GM12878 (cell line): ENCODE results near the gene PDE6B. TPM values are rescaled to one million over a fixed set of nuclear protein-coding genes. Genes with fewer than 3 reads are reported as not detected.

Experiments used
- BHLHE40 ChIP-seq, 2 experiments: fragments of 450-650 bp in 1 of 2; IDR thresholded peaks; 2 replicates each; pipeline ENCODE4 v1.6.1; 2011 to 2017; ENCODE audit warnings: low read depth in 2 of 2, borderline replicate concordance in 1 of 2, improper control_type of control experiment in 1 of 2, low read length in 1 of 2, mild to moderate bottlenecking in 1 of 2
- BMI1 ChIP-seq: fragments of 450-650 bp; IDR thresholded peaks from 2 replicates; pipeline ENCODE4 v1.6.1; 2016; ENCODE audit warnings: mild to moderate bottlenecking, moderate library complexity, borderline replicate concordance
- CBX3 ChIP-seq: fragments of 200-600 bp; sonication (generic); IDR thresholded peaks from 2 replicates; pipeline ENCODE4 v1.6.1; 2016; ENCODE audit warnings: low read depth, borderline replicate concordance
- CHD1 ChIP-seq: IDR thresholded peaks from 2 replicates; pipeline ENCODE4 v1.6.1; 2012; ENCODE audit warnings: low read depth, low read length, improper control_type of control experiment
- EGR1 ChIP-seq, 2 experiments: IDR thresholded peaks; 1 replicate in 1 of 2; 2 replicates in 1 of 2; pipeline ENCODE4 v1.6.1; 2011 to 2012; ENCODE audit warnings: low read depth in 2 of 2, low read length in 2 of 2, borderline replicate concordance in 1 of 2, mild to moderate bottlenecking in 1 of 2, moderate library complexity in 1 of 2
- EZH2 ChIP-seq: IDR thresholded peaks from 2 replicates; pipeline ENCODE4 v1.6.1; 2012; ENCODE audit warnings: low read depth, mild to moderate bottlenecking, control low read depth, inconsistent platforms, low read length, borderline replicate concordance; ENCODE audit not compliant: control insufficient read depth
- IKZF1 ChIP-seq: fragments of 450-650 bp; conservative IDR thresholded peaks from 2 replicates; pipeline ENCODE4 v1.6.1; 2017; ENCODE audit warnings: antibody characterized with exemption, mild to moderate bottlenecking
- NFYB ChIP-seq: IDR thresholded peaks from 2 replicates; pipeline ENCODE4 v1.6.1; 2011; ENCODE audit warnings: low read depth, mild to moderate bottlenecking, low read length, improper control_type of control experiment, moderate library complexity; ENCODE audit not compliant: insufficient read depth
- RAD21 ChIP-seq: IDR thresholded peaks from 2 replicates; pipeline ENCODE4 v1.6.1; 2011; ENCODE audit warnings: mild to moderate bottlenecking, low read depth, low read length, moderate library complexity; ENCODE audit not compliant: insufficient read depth
- RBBP5 ChIP-seq: fragments of 200-600 bp; sonication (generic); conservative IDR thresholded peaks from 2 replicates; pipeline ENCODE4 v1.6.1; 2016
- SP1 ChIP-seq: IDR thresholded peaks from one replicate; pipeline ENCODE4 v1.6.1; 2011; ENCODE audit warnings: low read depth, low read length
- SREBF1 ChIP-seq: IDR thresholded peaks from 2 replicates; pipeline ENCODE4 v1.6.1; 2012; ENCODE audit warnings: mild to moderate bottlenecking, low read length
- SUPT20H ChIP-seq: IDR thresholded peaks from 2 replicates; pipeline ENCODE4 v1.6.1; 2011; ENCODE audit warnings: low read depth, mild to moderate bottlenecking, low read length, moderate library complexity, borderline replicate concordance; ENCODE audit not compliant: control insufficient read depth
- ZNF274 ChIP-seq: IDR thresholded peaks from one replicate; pipeline ENCODE4 v1.8.0; 2011; ENCODE audit not compliant: insufficient read length, insufficient read depth
- ZSCAN29 ChIP-seq: fragments of 450-650 bp; IDR thresholded peaks from 2 replicates; pipeline ENCODE4 v1.6.1; 2017; ENCODE audit warnings: mild to moderate bottlenecking, moderate library complexity
- polyA plus RNA-seq, 11 experiments: library from polyadenylated mRNA; depleted of rRNA in 4 of 11; unstranded in 6 of 11; stranded (reverse) in 5 of 11; fragments of >200 nt; fragmentation: Nextera tagmentation in 4 of 11; fragmentation: Illumina TruSeq in 1 of 11; extraction: Ambion mirVana in 4 of 11; extraction: Trizol in 1 of 11; gene quantifications; 1 replicate in 1 of 11; 2 replicates in 10 of 11; pipeline versions ENCODE4 v1.2.1 to v1.2.3, GENCODE V29; 2011 to 2016; ENCODE audit warnings: inconsistent platforms in 2 of 11, missing spikeins in 2 of 11, low read depth in 1 of 11
- total RNA-seq, 4 experiments: library from RNA; depleted of rRNA in 3 of 4; stranded (reverse); fragments of >200 nt in 3 of 4; fragmentation: Illumina TruSeq in 1 of 4; extraction: Trizol in 1 of 4; gene quantifications; 2 replicates each; pipeline versions ENCODE4 v1.2.1 to v1.2.3, GENCODE V29; 2013 to 2021
- TF ChIP-seq, protein P1 (sequence below): fragments of 450-650 bp; IDR thresholded peaks from 2 replicates; pipeline ENCODE4 v1.6.1; 2017; ENCODE audit warnings: mild to moderate bottlenecking, moderate library complexity
- TF ChIP-seq, protein P2 (sequence below): fragments of 450-650 bp; IDR thresholded peaks from 2 replicates; pipeline ENCODE4 v1.6.1; 2017; ENCODE audit warnings: antibody characterized with exemption, mild to moderate bottlenecking, moderate library complexity
- TF ChIP-seq, protein P3 (sequence below): fragments of 450-650 bp; IDR thresholded peaks from 2 replicates; pipeline ENCODE4 v1.6.1; 2017; ENCODE audit warnings: mild to moderate bottlenecking, moderate library complexity

The PDE6B gene
- total and polyA plus RNA-seq, 10 of the 15 experiments (the other 5 are each of a cell fraction or from before 2014, with no cell fraction given): 2.6 to 6.4 (median 3.8) TPM

DNA sequence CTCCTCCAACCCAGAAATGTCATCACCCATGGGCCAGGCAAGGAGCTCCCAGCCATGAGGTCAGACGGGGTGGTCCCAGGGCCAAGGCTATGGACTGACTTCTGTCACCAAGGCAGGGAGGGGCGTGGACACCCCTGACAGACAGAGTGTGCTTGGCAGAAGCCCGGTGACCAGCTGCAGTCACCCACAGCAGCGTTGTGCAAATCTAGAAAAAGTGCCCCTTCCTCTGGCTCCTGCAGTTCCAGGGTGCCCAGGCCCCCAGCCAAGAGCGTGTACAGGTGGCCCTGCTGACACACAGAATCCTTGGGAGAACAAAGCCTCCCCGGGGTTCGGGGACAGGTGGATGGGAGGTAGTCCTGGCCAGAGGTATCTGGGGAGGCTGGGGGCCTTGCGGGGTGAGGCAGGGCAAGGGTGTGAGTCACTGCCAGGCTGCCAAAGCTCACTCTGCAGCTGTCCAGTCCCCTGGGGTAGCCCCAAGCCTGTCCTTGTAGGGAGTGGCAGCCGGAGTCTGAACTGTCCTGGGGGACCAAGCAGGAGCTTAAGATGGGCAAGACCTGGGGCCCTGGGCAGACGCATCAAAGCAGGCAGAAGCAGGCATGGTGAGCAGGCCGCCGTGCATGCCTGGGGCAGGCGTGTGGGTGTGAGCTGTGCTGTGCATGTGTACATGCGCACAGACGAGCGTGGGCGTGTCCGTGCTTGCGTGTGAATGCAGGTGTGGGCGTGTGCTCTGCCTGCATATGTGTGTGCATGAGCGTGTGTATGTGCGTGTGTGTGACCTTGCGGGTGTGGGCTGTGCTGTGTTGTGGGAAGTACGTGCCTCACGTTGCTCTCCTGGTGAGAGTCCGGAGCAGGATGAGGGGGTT, 52.3 kb downstream of the PDE6B start (continued):
- TF ChIP-seq, protein P1, sequence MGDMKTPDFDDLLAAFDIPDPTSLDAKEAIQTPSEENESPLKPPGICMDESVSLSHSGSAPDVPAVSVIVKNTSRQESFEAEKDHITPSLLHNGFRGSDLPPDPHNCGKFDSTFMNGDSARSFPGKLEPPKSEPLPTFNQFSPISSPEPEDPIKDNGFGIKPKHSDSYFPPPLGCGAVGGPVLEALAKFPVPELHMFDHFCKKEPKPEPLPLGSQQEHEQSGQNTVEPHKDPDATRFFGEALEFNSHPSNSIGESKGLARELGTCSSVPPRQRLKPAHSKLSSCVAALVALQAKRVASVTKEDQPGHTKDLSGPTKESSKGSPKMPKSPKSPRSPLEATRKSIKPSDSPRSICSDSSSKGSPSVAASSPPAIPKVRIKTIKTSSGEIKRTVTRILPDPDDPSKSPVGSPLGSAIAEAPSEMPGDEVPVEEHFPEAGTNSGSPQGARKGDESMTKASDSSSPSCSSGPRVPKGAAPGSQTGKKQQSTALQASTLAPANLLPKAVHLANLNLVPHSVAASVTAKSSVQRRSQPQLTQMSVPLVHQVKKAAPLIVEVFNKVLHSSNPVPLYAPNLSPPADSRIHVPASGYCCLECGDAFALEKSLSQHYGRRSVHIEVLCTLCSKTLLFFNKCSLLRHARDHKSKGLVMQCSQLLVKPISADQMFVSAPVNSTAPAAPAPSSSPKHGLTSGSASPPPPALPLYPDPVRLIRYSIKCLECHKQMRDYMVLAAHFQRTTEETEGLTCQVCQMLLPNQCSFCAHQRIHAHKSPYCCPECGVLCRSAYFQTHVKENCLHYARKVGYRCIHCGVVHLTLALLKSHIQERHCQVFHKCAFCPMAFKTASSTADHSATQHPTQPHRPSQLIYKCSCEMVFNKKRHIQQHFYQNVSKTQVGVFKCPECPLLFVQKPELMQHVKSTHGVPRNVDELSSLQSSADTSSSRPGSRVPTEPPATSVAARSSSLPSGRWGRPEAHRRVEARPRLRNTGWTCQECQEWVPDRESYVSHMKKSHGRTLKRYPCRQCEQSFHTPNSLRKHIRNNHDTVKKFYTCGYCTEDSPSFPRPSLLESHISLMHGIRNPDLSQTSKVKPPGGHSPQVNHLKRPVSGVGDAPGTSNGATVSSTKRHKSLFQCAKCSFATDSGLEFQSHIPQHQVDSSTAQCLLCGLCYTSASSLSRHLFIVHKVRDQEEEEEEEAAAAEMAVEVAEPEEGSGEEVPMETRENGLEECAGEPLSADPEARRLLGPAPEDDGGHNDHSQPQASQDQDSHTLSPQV: no peak
- TF ChIP-seq CBX3 (no peak), ZNF274 (no peak), SREBF1 (no peak), RBBP5 (no peak), IKZF1 (0 out of 2 replicates have a peak, but pooled peaks have one; percentile 13), SP1 (peak; percentile 55), EZH2 (no peak), NFYB (no peak), EGR1 (IDR thresholded peaks at IDR 0.05; ENCODE audit: borderline replicate concordance in 1 of 2, low read depth in 2 of 2, low read length in 2 of 2) (no peak), RAD21 (no peak), SUPT20H (no peak), CHD1 (no peak), ZSCAN29 (no peak), BHLHE40 (IDR thresholded peaks at IDR 0.05; ENCODE audit: borderline replicate concordance in 1 of 2, low read depth in 2 of 2, low read length in 1 of 2) (peak; percentile 18 to 55; a peak in 1 of 4 replicates), BMI1 (no peak)
- TF ChIP-seq, protein P2, sequence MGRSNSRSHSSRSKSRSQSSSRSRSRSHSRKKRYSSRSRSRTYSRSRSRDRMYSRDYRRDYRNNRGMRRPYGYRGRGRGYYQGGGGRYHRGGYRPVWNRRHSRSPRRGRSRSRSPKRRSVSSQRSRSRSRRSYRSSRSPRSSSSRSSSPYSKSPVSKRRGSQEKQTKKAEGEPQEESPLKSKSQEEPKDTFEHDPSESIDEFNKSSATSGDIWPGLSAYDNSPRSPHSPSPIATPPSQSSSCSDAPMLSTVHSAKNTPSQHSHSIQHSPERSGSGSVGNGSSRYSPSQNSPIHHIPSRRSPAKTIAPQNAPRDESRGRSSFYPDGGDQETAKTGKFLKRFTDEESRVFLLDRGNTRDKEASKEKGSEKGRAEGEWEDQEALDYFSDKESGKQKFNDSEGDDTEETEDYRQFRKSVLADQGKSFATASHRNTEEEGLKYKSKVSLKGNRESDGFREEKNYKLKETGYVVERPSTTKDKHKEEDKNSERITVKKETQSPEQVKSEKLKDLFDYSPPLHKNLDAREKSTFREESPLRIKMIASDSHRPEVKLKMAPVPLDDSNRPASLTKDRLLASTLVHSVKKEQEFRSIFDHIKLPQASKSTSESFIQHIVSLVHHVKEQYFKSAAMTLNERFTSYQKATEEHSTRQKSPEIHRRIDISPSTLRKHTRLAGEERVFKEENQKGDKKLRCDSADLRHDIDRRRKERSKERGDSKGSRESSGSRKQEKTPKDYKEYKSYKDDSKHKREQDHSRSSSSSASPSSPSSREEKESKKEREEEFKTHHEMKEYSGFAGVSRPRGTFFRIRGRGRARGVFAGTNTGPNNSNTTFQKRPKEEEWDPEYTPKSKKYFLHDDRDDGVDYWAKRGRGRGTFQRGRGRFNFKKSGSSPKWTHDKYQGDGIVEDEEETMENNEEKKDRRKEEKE: no peak
- TF ChIP-seq, protein P3, sequence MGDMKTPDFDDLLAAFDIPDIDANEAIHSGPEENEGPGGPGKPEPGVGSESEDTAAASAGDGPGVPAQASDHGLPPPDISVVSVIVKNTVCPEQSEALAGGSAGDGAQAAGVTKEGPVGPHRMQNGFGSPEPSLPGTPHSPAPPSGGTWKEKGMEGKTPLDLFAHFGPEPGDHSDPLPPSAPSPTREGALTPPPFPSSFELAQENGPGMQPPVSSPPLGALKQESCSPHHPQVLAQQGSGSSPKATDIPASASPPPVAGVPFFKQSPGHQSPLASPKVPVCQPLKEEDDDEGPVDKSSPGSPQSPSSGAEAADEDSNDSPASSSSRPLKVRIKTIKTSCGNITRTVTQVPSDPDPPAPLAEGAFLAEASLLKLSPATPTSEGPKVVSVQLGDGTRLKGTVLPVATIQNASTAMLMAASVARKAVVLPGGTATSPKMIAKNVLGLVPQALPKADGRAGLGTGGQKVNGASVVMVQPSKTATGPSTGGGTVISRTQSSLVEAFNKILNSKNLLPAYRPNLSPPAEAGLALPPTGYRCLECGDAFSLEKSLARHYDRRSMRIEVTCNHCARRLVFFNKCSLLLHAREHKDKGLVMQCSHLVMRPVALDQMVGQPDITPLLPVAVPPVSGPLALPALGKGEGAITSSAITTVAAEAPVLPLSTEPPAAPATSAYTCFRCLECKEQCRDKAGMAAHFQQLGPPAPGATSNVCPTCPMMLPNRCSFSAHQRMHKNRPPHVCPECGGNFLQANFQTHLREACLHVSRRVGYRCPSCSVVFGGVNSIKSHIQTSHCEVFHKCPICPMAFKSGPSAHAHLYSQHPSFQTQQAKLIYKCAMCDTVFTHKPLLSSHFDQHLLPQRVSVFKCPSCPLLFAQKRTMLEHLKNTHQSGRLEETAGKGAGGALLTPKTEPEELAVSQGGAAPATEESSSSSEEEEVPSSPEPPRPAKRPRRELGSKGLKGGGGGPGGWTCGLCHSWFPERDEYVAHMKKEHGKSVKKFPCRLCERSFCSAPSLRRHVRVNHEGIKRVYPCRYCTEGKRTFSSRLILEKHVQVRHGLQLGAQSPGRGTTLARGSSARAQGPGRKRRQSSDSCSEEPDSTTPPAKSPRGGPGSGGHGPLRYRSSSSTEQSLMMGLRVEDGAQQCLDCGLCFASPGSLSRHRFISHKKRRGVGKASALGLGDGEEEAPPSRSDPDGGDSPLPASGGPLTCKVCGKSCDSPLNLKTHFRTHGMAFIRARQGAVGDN: peak; percentile 71; the same call in 1 of the 2 replicates
